ENCODE results near the gene GIPC2.

DNA sequence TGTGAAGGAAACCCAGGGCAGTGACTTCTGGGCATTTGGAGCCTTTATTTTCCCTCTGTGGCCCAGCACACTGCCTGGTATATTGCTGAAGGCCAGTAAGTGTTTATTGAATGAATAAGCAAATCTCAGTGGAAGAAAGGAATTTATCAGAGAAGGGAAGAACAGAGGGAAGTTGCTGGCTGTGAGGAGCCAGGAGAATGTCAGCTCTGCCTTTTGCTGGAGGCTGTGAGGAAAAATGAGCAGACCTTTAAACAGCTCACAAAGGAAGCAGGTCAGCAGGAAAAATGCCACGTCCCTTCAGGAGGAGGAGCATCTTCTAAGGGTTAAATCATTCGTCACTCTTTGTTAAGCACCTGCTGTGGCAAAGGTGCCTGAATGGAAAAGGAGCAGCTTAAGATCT is 75.9 kb downstream of the GIPC2 start:
- TF ChIP-seq CTCF (IDR thresholded peaks at IDR 0.05) (no peak), EZH2 (IDR thresholded peaks at IDR 0.05; ENCODE audit: borderline replicate concordance, insufficient read depth, low read depth, low read length, poor library complexity, severe bottlenecking) (no peak)

All from B cell (primary cell).